ENCODE data around the gene SLC16A10.
"Not testable (repeated sequence)": the region's sequence is repeated elsewhere in the genome, so short reads cannot be mapped to it uniquely, and the experiment has no call there.

SLC16A10 gene

DNA sequence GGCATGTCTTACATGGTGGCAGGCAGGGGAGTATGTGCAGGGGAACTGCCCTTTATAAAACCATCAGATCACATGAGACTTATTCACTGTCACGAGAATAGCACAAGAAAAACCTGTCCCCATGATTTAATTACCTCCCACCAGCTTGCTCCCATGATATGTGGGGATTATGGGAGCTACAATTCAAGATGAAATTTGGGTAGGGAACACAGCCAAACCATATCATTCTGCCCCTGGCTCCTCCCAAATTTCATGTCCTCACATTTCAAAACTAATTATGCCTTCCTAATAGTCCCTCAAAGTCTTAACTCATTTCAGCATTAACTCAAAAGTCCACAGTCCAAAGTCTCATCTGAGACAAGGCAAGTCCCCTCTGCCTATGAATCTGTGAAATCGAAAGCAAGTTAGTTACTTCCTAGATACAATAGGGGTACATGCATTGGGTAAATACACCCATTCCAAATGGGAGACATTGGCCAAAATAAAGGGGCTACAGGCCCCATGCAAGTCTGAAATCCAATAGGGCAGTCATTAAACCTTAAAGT, 102.4 kb downstream of the SLC16A10 start:
- not testable (repeated sequence) for DNase-seq

DNA sequence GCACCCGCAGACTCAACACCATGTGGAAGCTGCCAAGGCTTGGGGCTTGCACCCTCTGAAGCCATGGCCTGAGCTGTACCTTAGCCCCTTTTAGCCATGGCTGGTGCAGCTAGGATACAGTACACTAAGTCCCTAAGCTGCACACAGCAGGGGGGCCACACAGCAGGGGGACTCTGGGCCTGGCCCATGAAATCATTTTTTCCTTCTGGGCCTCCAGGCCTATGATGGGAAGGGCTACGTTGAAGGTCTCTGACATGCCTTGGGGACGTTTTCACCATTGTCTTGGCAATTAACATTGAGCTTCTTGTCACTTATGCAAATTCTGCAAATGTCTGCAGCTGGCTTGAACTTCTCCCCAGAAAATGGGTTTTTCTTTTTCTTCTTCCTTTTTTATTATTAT, 103.3 kb downstream of the SLC16A10 start:
- DNase-seq = no peak

DNA sequence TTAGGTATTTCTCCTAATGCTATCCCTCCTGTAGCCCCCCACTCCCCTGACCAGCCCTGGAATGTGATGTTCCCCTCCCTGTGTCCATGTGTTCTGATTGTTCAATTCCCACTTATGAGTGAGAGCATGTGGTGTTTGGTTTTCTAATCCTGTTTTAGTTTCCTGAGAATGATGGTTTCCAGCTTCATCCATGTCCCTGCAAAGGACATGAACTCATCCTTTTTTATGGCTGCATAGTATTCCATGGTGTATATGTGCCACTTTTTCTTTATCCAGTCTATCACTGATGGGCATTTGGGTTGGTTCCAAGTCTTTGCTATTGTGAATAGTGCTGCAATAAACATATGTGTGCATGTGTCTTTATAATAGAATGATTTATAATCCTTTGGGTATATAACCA, 103.8 kb downstream of the SLC16A10 start:
- not testable (repeated sequence) for DNase-seq

DNA sequence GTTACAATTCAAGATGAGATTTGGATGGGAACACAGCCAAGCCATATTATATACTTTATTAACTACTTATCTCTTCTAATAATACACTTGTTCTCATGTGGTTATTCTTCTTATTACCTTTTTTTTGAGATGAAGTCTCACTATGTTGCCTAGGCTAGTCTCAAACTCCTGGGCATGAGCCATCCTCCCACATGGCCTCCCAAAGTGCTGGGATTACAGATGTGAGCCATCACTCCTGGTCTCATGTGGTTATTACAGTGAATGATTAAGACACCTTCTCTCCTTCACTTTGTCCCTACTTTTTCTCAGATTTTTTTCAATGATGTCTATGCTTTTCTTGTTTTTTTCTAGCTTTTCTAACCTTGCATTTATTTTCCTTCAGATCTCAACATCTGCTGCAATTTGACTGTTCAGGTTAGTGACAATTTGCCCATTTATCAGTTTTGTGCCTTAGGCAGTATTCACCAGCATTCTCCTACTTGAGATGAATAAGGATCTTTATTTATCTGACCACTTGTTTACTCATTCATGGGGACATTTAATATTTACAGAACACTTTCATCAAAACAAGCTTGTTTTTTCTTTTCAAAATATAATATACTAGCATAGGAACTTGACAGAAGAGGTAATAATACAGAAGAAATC, 105.7 kb downstream of the SLC16A10 start:
- no peak for DNase-seq

DNA sequence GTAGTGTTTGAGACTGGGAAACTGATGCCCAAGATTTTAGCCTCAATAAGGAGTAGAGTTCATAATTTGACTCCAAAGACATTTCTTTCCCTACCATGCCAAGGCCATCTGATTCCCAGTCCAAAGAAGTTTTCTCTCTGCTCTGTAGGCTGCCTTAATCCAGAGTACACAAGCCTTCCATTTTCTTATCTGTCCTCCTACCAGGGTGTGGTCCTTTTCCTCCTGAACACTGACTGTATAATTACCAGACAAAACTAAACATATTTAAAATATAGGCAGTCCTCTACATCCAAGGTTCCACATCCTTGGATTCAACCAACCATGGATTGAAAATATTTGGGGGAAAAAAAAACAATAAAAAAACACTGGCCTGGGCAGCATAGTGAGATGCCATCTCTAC, 108.4 kb downstream of the SLC16A10 start:
- no peak for DNase-seq

DNA sequence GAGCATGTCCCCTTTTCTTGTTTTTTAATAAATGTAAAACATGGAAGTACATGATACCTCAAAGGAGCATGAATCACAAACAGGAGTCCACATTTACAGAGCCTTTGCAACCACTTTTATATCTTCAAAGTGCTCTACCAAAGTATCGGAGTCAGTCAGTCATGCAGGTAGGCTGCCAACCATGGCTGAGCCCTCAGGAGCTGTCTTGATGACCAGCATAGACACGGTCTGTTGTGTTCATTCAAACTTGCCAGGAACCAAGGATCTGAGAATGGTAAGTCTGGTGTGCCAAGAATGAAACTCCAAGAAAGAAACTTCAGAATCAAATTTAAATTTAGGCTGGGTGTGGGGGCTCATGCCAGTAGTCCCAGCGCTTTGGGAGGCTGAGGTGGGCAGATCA, 111.5 kb downstream of the SLC16A10 start:
- no peak for DNase-seq

DNA sequence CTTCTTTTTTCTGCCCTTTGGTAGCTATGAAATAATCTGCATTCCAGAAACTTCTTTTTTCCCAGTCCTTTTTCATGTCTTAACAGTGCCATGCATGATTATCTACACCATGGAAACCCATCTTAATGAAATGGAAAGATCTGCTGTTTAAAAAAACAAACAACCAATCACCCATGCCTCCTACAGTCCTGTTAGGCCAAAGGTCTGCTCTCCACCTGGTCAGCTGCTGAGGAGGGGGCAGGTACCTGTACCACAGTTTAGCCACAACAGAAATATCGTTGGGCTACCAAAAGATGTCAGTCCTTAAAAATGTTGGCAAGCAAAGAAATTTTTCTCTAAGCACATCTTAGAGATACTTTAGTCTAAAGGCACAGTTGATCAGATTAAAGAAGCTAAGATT, 112.6 kb downstream of the SLC16A10 start:
- DNase-seq = no peak

DNA sequence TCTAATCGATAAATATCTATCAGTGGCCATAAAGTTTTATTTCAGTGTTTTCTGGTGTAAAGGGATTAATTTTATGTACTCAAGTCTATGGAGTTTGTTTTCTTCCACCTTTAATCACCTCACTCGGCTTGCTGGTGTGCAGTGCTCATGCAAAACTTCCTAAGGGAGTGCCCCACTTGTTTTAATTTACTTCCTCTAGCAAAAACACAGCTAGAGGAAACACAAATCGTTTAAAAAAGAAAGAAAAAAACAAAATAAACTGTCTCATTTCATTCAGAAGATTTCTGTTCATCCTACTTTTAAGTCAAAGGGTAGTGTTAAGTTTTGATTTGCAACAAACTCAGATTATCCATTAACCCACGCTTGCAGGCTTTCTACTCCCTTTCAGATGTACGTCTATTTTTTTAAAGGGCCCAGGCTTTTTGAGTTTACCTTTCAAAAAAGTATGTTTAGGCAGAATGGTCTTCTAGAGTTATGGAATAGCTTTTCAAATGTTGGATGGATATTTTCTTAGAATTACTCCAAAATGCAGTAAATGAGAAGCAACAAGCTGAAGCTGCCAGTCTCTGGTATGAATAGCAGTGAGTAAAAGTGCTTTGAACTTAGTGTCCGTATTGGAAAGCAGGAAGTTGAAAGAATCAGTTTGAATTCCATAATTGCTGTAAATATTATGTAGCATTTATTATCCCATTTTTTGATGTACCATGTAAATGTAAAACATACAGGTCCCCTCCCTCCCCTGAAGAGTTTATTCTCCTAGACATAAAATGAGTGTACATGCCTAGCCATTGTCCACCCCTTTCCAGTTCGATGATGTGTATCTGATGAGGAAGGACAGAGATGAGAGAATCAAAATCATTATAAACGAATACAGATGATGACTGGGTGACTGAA, 113.3 kb downstream of the SLC16A10 start:
- no peak for DNase-seq

DNA sequence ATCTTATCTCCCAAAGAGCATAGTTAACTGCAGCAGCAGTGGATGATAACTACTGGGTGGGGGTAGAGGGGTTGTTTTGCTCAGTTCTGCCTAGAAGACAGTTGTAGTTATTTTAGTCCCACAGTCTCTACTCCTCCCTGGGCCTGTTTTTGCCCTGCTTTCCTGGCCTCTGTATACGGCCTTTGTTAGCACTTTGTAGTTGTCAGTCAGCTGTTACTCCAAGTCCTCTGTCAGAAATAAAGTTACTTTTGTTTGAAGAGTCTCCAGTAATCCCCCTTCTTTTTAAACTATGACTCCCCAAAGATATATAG, 113.9 kb downstream of the SLC16A10 start:
- no peak for DNase-seq

DNA sequence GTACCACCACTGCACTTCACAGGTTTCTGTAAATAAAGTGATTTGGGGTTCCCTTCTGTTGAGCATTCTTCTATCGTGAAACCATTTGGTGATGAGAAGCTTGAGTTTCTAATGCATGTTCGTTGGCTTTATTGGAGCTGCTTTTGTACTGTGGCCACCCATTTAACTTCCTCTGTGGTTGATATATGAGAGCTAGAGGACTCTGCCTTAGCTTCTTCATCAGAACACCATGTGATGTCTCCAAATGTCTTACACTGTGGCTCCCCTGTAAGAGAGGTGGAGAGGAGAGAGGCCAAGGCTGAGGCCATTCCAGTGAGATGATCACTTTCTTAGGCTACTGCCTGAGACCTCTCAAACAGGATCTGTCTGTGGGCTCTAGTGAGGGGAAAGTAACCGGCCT, 114.5 kb downstream of the SLC16A10 start:
- no peak for DNase-seq

DNA sequence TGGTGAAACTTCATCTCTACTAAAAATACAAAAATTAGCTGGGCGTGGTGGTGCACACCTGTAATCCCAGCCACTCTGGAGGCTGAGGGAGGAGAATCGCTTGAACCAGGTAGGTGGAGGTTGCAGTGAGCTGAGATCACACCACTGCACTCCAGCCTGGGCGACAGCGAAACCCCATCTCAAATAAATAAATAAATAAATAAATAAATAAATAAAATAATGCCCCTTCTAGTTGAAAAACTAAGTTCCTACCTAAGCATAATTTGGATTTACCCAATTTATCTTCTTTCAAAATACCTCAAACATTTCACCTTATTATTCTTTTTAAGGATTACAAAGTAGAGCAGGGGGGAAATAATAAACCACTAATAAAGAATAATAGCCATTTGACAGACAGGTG, 116.2 kb downstream of the SLC16A10 start:
- DNase-seq = not testable (repeated sequence)

DNA sequence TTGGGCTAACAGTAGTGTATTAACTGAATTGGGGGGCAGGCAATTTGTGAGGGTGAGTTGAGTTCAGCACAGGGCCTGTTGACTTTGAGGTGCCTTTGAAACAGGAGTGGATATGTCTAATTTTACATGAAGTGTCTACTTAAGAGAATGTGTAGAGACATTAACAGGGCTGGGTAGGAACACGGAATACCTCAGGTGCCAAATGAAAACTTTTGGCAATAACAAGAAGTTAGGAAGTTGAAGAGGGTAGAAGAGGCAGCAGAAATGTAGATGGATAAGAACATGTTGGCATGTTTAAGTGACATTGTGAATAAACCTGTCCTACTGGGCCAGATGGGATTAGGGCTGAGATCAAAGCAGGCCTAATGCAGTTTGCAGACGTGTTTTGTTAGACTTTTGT, 117.0 kb downstream of the SLC16A10 start:
- DNase-seq = no peak

DNA sequence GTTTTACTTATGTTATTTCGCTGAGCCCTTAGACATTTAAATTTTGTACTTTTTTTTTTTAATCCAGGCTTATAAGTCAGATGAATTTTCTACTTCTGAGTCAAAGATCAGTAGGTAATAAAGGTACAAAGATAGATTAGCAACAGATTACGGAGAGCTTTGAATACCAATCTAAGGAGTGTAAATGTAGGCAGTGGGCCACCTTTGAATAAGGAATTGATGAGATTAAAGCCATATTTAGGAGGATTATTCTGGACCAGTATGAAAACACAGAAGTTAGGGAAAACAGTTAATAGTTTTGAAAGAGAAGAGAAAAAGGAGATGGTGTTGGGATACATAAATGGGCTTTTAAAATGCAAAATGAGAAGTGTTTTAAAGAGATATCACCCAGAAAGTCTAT, 117.6 kb downstream of the SLC16A10 start:
- DNase-seq = no peak

DNA sequence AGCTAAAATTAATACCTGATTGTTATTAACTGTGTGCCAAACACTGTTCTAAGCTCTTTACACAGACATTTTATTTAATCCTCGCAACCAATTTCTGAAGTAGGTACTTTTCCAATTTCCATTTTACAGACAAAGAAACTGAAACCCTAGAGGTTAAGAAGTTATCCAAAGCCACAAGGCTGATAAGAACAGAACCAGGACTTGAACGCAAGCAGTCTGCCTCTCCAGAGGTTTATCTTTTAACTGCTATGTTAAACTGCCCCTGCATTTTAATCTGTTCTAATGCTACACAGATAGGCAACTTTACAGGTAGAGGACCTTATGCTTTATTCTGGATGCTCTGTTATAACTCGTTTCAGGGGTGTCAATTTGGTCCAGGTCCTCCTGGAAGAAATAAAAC, 118.2 kb downstream of the SLC16A10 start:
- DNase-seq = no peak

DNA sequence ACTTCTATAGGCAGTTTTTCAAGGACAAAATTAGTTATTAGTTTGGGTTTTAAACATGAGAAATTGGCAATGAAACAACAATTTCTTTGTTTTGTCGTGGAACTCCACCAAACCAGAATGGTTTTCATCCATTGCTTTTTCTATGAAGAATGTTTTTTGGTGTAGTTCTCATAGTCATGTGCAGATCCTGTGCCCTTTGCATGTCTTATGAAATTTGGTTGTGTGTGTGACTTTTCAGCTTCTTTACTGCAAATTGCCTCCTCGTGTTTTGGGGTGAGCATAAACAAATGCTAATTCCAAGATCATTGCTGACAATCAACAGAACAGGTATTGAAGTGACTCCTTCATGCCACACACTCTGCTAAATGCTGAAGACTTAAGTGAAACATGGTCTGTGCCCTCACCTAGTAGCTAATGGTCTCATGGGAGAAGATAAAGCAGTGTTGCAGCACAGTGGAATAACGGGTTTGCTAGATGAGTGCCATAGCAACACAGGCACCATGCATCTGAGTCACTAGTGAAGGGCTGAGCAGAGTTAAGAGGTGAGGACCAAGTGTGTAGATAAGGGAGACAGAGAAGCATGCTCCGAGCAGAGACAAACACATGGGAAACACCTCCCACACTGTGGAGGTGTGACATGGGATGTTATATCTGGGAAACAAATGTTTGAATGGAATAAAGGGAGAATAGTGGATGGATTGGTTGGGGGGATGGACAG, 120.0 kb downstream of the SLC16A10 start:
- no peak for DNase-seq

DNA sequence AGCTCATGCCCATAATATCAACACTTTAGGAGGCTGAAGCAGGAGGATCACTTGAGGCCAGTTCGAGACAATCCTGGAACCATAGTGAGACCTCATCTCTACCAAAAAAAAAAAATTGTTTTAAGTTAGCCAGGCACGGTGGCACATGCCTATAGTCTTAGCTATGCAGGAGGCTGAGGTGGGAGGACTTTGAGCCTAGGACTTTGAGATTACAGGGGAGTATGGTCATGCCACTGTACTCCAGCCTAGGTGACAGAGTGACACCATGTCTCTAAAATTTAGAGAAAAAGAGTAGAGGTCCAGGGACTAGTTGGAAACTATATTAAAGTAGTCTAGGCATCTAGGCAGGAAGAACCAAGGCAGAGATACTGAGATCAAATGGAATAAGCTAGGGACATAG, 121.6 kb downstream of the SLC16A10 start:
- DNase-seq = no peak

DNA sequence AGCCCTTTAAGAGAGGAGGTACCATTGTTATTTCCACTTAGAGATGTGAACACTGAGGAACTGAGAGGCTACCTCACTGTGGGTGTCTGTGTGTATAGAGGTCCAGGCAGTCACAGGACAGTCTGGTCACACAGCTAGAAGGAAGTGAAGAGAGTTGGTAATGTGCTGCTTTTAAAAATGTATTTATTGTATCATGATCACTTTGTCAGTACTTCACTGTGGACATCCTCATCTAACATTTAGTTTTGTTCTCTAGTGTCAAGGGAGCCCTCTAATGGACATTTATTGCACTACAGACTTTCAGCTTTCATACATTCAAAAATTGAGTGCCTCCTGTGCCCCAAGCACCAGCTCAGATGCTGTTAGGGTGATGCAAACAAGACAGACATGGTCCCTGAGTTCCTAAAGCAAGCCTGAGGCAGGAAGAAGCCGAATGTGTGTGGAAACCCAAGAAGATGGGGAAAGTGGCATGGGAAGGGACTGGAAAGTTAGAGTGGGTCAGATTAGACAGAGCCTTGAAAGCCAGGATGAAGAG, 123.0 kb downstream of the SLC16A10 start:
- no peak for DNase-seq

DNA sequence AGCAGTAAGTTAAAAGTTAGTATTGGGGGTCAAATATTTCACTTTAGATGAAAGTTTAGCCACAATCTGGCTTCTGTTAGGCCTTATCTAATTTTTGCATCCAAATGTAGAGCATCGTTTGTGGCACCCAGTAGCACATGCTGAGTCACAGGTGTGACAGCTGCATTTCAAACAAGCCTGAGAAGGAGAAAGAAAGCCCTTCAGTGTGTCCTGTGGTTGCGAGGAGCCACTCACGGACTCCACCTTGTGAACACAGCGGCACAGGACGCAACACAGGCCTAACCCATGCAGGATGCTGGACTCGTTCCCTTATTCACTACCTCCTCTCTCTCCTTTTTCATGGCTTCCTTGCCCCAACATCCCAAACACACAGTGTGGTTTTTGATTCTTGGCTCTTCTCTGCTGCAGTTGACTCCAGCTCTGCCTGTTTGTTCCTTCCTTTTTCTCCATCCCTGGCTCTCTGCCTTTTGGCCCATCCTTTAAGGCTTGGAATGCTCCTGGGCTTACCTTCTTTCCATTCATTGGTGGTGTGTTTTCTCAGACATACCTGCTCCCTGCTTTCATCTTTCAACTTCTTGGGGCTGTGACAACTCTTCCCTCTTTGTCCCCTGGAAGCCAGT, 124.2 kb downstream of the SLC16A10 start:
- DNase-seq = no peak

DNA sequence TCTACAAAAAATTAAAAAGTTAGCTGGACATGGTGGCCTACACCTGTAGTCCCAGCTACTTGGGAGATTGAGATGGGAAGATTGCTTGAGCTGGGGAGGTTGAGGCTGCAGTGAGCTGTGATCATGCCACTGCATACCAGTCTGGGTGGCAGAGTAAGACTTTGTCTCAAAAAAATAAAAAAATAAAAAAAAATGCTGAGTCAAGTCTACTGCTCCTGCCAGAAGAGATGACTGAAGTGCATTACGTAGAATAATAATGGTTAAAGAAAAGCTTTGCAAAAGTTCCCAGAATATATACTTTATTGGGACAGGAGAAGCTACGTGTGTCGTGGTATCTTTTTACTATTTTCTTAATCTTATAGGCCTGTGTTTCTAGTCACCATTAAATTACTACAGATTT, 125.3 kb downstream of the SLC16A10 start:
- no peak for DNase-seq

DNA sequence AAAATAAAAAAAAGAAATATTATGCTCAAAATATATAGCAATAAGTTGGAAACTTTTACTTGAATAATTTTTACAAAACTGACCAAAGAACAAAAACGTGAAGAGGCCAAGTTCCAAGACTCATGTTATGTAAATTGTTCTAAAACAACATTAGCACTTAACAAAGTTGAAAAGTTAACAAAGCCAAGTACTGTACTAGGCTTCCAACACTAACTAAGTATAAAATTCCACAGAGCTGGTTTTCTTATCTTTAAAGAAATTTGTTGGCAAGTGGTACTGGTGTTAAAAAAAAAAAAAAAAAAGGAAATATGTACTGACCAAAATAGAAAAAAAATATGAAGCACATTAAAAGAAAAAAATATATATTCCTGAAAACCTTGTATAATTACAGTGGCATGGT, 127.8 kb downstream of the SLC16A10 start:
- DNase-seq = no peak

DNA sequence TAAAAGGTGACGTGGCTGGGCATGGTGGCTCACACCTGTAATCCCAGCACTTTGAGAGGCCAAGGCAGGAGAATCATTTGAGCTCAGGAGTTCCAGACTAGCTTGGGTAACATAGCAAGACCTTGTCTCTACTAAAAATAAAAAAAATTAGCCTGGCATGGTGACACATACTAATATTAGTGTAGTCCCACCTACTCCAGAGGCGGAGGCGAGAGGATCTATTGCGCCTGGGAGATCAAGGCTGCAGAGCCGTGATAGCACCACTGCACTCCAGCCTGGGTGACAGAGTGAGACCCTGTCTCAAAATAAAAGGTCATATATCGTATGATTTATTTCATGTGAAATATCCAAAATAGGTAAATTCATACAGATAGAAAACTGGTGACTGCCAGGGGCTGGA, 132.5 kb downstream of the SLC16A10 start:
- DNase-seq = no peak

DNA sequence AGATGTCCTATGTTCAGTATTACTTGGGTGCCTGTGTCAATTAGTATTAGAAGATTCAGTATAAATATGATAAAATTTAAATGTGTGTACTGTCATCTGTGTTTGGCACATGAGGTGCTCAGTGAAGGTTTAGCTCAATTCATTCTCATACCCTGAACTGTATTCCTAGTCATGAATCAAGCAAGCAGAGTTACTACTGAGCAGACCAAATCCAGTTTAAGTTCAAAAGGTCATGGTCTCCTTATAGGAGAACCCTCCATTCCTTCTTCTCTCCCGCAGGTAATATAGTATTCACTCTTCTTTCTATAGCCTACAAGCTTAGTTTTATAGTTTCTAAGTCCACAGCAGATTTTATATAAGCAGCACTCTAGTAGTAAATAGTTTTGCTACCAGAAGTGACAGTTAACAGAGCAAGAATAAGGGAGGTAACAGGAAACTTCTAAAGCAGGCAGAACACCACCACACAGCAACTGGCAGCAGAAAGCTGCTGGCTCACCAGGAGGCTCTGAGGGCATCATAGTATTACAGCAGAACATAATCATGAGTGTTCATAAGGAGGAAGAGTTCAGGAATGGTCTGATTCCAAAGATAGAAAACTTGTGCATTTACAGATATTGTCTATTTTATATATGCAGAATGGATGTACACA, 133.2 kb downstream of the SLC16A10 start:
- DNase-seq = no peak
